Activated naive CD4-positive, alpha-beta T cell treated with anti-CD3 and anti-CD28 coated beads, Interleukin-2, amount 50 U/mL, for 16 hours (primary cell): ENCODE results near the gene CTSW.
"Not testable (repeated sequence)": the region's sequence is repeated elsewhere in the genome, so short reads cannot be mapped to it uniquely, and the experiment has no call there.

ENCODE experiments used
- DNase-seq: peaks from one replicate; pipeline ENCODE4 v3.0.0-alpha.2; 2020

CTSW gene

GRCh38 chr11:65879617-65880016 lies at the start of gene CTSW:
TSS of gene CTSW (plus strand) at chr11:65879837. CDS start at chr11:65879855, 18 bp downstream.
- no peak for DNase-seq

GRCh38 chr11:65832231-65832630 lies 47.4 kb upstream of the CTSW start:
- DNase-seq, result not testable (repeated sequence)

- DNase-seq, result peak; percentile 97
Measured at GRCh38 chr11:65833297-65834030, 46.2 kb upstream of the CTSW start, which contains the start of gene SNX32. TSS of gene SNX32 (plus strand) at chr11:65833963. CDS start at chr11:65834066, 103 bp downstream.

GRCh38 chr11:65834202-65834601 lies 45.4 kb upstream of the CTSW start:
- DNase-seq, result no peak

GRCh38 chr11:65842144-65842543 lies 37.5 kb upstream of the CTSW start:
- DNase-seq, result no peak

- no peak for DNase-seq
Measured at GRCh38 chr11:65843811-65844210, 35.8 kb upstream of the CTSW start.

GRCh38 chr11:65844231-65844872 lies 35.3 kb upstream of the CTSW start:
- no peak for DNase-seq

- no peak for DNase-seq
Measured at GRCh38 chr11:65847746-65848145, 31.9 kb upstream of the CTSW start.

- not testable (repeated sequence) for DNase-seq
Measured at GRCh38 chr11:65848693-65849092, 30.9 kb upstream of the CTSW start.

- DNase-seq, result no peak
Measured at GRCh38 chr11:65849366-65849765, 30.3 kb upstream of the CTSW start.

GRCh38 chr11:65849771-65850216 lies 29.8 kb upstream of the CTSW start:
- DNase-seq, result no peak

GRCh38 chr11:65850217-65851082 lies 29.2 kb upstream of the CTSW start:
- no peak for DNase-seq

- DNase-seq, result no peak
Measured at GRCh38 chr11:65851083-65851579, 28.5 kb upstream of the CTSW start.

- no peak for DNase-seq
Measured at GRCh38 chr11:65851811-65852507, 27.7 kb upstream of the CTSW start.

- no peak for DNase-seq
Measured at GRCh38 chr11:65852508-65853245, 27.0 kb upstream of the CTSW start.

- no peak for DNase-seq
Measured at GRCh38 chr11:65853246-65853979, 26.2 kb upstream of the CTSW start.

GRCh38 chr11:65854161-65854592 lies 25.5 kb upstream of the CTSW start:
- DNase-seq, result no peak

GRCh38 chr11:65854852-65855837 lies 24.5 kb upstream of the CTSW start:
- no peak for DNase-seq

- DNase-seq, result no peak
Measured at GRCh38 chr11:65855927-65856363, 23.7 kb upstream of the CTSW start.
